Measurements from ENCODE around the gene PLAC8.

DNA sequence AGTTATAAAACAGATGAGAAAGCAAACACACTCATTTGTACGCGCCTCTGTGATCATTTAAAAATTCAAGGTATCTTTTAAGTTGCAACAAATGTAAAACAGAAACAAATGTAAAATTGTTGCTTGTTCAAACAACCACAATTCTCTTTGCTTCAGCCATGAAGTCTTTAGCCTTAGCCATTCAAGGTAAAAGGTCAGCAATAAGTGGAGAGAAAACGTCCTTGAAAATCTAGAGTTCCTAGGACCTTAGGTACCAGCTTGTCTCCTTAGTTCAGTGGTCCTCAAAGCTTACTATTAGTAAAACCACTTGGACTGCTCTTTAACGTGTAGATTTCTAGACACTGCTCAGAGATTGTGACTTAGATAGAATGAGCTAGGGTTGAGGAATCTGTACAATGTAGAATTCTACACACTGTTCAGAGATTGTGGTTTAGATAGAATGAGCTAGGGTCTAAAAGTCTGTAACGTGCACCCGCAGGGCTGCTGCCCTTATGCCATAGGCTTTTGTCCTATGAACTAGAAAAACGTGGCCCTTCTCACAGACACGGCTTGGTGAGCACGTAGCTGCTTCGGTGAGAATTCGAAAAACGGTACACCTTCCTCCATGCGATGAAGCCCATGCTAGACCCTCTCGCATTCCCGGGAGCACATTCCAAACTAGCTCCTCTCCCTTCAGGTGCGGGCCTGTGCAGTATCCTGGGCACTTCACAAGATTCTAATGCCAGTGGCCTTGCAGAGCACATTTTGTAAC, 1.7 kb downstream of the PLAC8 start:
- TF ChIP-seq, protein P1, sequence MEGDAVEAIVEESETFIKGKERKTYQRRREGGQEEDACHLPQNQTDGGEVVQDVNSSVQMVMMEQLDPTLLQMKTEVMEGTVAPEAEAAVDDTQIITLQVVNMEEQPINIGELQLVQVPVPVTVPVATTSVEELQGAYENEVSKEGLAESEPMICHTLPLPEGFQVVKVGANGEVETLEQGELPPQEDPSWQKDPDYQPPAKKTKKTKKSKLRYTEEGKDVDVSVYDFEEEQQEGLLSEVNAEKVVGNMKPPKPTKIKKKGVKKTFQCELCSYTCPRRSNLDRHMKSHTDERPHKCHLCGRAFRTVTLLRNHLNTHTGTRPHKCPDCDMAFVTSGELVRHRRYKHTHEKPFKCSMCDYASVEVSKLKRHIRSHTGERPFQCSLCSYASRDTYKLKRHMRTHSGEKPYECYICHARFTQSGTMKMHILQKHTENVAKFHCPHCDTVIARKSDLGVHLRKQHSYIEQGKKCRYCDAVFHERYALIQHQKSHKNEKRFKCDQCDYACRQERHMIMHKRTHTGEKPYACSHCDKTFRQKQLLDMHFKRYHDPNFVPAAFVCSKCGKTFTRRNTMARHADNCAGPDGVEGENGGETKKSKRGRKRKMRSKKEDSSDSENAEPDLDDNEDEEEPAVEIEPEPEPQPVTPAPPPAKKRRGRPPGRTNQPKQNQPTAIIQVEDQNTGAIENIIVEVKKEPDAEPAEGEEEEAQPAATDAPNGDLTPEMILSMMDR (conservative IDR thresholded peaks at IDR 0.05 in 1 of 2, IDR thresholded peaks at IDR 0.05 in 1 of 2; ENCODE audit: extremely low read depth in 1 of 2, insufficient read depth in 1 of 2, low read depth in 1 of 2, low read length in 2 of 2) = no peak
- TF ChIP-seq EZH2 (IDR thresholded peaks at IDR 0.05; ENCODE audit: borderline replicate concordance, low read length) = no peak

Data from mammary epithelial cell (primary cell).